ENCODE data around the gene UNC80. TPM values are rescaled to one million over a fixed set of nuclear protein-coding genes. Genes with fewer than 3 reads are reported as not detected.
A peak's percentile ranks its signal among the peaks of the same experiment; 100 is the strongest.

The UNC80 gene
- total and polyA plus RNA-seq, 2 donors from 2014 or later: 0.04 to 0.06 TPM

DNA sequence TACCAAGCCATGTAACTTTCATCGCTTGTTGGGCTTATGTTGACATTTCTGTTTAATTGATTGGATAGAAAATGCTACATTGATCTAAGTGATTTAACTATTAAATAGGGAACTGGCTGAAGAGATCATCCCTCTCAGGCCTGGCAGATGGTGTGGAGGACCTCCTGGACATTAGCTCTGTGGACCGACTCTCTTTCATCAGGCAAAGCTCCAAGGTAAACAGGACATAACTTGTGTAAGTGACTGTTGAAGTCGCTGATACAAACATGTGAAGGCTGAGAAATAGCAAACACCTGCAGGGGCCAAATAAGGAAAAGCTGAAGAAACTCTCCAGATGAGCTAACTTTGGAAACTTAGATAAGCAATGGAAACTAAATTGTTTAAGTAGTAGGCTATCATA lies 68.8 kb downstream of the UNC80 start:
- DNase-seq (no peak), FAIRE-seq (no peak)
- H3K4me1 ChIP-seq (ENCODE audit: control insufficient read depth in 2 of 3, insufficient read depth in 2 of 3, low read depth in 1 of 3, low read length in 3 of 3): no peaks in the 10 kb centered on the region

DNA sequence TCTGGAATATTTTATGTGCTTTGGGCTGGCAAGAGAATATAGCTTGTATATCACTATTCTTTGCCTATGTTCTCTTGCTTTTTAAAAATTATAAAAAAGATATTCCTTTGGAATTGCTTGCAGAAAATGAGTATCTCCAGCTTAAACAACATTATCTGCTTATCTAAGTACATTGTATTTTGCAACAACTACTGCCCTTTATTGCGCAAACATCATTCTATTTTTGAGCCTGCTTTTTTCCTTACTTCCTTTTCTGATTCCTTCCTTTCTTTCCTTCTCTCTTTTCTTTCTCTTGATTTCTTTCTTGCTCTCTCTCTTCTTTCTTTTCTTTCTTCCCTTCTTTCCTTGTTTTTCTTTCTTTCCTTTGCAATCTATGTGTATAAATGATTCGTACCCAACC lies 74.0 kb downstream of the UNC80 start:
- Histone ChIP-seq H3K4me1 (ENCODE audit: control insufficient read depth in 2 of 3, insufficient read depth in 2 of 3, low read depth in 1 of 3, low read length in 3 of 3) (no peaks in the 10 kb centered on the region), H3K9me3 (ENCODE audit: control insufficient read depth in 2 of 3, insufficient read depth in 1 of 3, low read length in 3 of 3) (no peaks in the 10 kb centered on the region), H3K36me3 (ENCODE audit: control insufficient read depth in 2 of 3, insufficient read depth in 3 of 3, low read length in 3 of 3) (no peaks in the 10 kb centered on the region), H3K27ac (ENCODE audit: low read depth in 2 of 2, low read length in 2 of 2) (no peak overlapping the region), H3K4me3 (ENCODE audit: low read length in 3 of 3) (no peak overlapping the region), H3K9ac (ENCODE audit: low read length in 3 of 3) (no peak overlapping the region), H3K27me3 (ENCODE audit: control insufficient read depth, insufficient read depth, low read length) (no peaks in the 10 kb centered on the region)
- FAIRE-seq (no peak), DNase-seq (no peak)
- TF ChIP-seq, protein P1, sequence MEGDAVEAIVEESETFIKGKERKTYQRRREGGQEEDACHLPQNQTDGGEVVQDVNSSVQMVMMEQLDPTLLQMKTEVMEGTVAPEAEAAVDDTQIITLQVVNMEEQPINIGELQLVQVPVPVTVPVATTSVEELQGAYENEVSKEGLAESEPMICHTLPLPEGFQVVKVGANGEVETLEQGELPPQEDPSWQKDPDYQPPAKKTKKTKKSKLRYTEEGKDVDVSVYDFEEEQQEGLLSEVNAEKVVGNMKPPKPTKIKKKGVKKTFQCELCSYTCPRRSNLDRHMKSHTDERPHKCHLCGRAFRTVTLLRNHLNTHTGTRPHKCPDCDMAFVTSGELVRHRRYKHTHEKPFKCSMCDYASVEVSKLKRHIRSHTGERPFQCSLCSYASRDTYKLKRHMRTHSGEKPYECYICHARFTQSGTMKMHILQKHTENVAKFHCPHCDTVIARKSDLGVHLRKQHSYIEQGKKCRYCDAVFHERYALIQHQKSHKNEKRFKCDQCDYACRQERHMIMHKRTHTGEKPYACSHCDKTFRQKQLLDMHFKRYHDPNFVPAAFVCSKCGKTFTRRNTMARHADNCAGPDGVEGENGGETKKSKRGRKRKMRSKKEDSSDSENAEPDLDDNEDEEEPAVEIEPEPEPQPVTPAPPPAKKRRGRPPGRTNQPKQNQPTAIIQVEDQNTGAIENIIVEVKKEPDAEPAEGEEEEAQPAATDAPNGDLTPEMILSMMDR (IDR thresholded peaks at IDR 0.05; ENCODE audit: borderline replicate concordance, extremely low read depth, insufficient read depth): no peak
- intact Hi-C loops (cut with DNase I): no loop called here

More for the DNA sequence above, 68.8 kb downstream of the UNC80 start:
- TF ChIP-seq, protein P1 (IDR thresholded peaks at IDR 0.05; ENCODE audit: borderline replicate concordance, extremely low read depth, insufficient read depth): no peak
- Histone ChIP-seq H3K36me3 (ENCODE audit: control insufficient read depth in 2 of 3, insufficient read depth in 3 of 3, low read length in 3 of 3) (no peaks in the 10 kb centered on the region), H3K9ac (ENCODE audit: low read length in 3 of 3) (no peak overlapping the region), H3K27ac (ENCODE audit: low read depth in 2 of 2, low read length in 2 of 2) (no peak overlapping the region), H3K27me3 (ENCODE audit: control insufficient read depth, insufficient read depth, low read length) (no peaks in the 10 kb centered on the region), H3K9me3 (ENCODE audit: control insufficient read depth in 2 of 3, insufficient read depth in 1 of 3, low read length in 3 of 3) (no peaks in the 10 kb centered on the region), H3K4me3 (ENCODE audit: low read length in 3 of 3) (no peak overlapping the region)
- intact Hi-C loops (cut with DNase I): no loop called here

DNA sequence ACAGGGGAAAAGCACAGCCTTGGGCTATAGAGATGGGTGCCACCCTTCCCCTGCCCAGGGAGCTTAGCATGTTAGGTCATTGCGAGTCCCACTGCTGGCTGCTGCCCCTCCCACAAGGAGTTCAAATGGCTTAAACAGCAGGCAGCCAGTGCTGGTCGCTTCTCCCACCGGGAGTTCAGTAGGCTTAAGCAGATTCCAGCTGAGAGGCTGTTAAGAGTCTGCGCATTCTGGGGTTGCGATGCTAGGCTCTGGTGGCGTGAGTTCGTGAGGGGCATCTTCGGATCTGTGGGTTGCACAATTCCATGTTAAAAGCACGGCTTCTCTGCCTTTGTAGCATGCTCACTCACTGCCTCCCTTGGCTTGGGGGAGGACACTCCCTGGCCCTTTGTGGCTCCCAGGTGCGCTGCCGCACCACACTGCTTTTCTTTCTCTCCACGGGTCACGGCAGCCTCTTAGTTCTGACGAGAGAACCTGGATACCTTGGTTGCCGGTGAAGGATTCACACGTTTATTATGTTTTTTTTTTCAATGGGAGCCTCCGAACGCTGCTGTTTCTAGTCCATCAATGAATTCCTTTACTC lies 93.2 kb downstream of the UNC80 start:
- DNase-seq: peak in 1 of 5 donors; percentile 47

More for the DNA sequence above, 93.2 kb downstream of the UNC80 start:
- Histone ChIP-seq H3K9ac (ENCODE audit: low read length in 3 of 3) (no peak overlapping the region), H3K9me3 (ENCODE audit: control insufficient read depth in 2 of 3, insufficient read depth in 1 of 3, low read length in 3 of 3) (no peaks in the 10 kb centered on the region), H3K4me3 (ENCODE audit: low read length in 3 of 3) (no peak overlapping the region), H3K36me3 (ENCODE audit: control insufficient read depth in 2 of 3, insufficient read depth in 3 of 3, low read length in 3 of 3) (no peaks in the 10 kb centered on the region), H3K4me1 (ENCODE audit: control insufficient read depth in 2 of 3, insufficient read depth in 2 of 3, low read depth in 1 of 3, low read length in 3 of 3) (no peaks in the 10 kb centered on the region), H3K27me3 (ENCODE audit: control insufficient read depth, insufficient read depth, low read length) (no peaks in the 10 kb centered on the region), H3K27ac (ENCODE audit: low read depth in 2 of 2, low read length in 2 of 2) (no peak overlapping the region)
- intact Hi-C loops (cut with DNase I): no loop called here
- TF ChIP-seq, protein P1 (IDR thresholded peaks at IDR 0.05; ENCODE audit: borderline replicate concordance, extremely low read depth, insufficient read depth): no peak
- FAIRE-seq: no peak
